Activated T-helper 2 cell treated with anti-CD3 and anti-CD28 coated beads, Interferon-gamma antibody, Interleukin-2, Interleukin-4, amounts not matched to agents 10 μg/mL and 5 μg/mL and 100 μg/mL, durations not matched to agents 14 hours and 24 hours and 36 hours (primary cell): ENCODE results near the gene IGF1R. TPM values are rescaled to one million over a fixed set of nuclear protein-coding genes. Genes with fewer than 3 reads are reported as not detected.

Source experiments
- DNase-seq: peaks from one replicate; pipeline ENCODE4 v3.0.0; 2021; ENCODE audit warnings: low spot score
- H3K27ac Mint-ChIP-seq: one replicate; pipeline ENCODE4 v1.8.0; 2021; ENCODE audit warnings: mixed read lengths
- H3K27me3 Mint-ChIP-seq: one replicate; pipeline ENCODE4 v1.8.0; 2021; ENCODE audit warnings: low read depth, mixed read lengths
- H3K36me3 Mint-ChIP-seq: one replicate; pipeline ENCODE4 v1.8.0; 2021; ENCODE audit warnings: low read depth, mixed read lengths
- H3K4me1 Mint-ChIP-seq: one replicate; pipeline ENCODE4 v1.8.0; 2021; ENCODE audit warnings: low read depth, mixed read lengths
- H3K4me3 Mint-ChIP-seq: one replicate; pipeline ENCODE4 v1.8.0; 2021; ENCODE audit warnings: low read depth, mild to moderate bottlenecking, moderate library complexity, mixed read lengths
- H3K9me3 Mint-ChIP-seq: one replicate; pipeline ENCODE4 v1.8.0; 2021; ENCODE audit warnings: mixed read lengths
- intact Hi-C: fragments of 100-400 bp; cut with micrococcal nuclease; formaldehyde crosslinking; loops from one replicate; pipeline ENCODE4 v1.15.1; 2023
- total RNA-seq: library from RNA; stranded (reverse); gene quantifications from 2 replicates; pipeline ENCODE4 v1.2.3, GENCODE V29; 2022

The IGF1R gene
- total RNA-seq, 1 donor from 2014 or later = 31.1 TPM

DNA sequence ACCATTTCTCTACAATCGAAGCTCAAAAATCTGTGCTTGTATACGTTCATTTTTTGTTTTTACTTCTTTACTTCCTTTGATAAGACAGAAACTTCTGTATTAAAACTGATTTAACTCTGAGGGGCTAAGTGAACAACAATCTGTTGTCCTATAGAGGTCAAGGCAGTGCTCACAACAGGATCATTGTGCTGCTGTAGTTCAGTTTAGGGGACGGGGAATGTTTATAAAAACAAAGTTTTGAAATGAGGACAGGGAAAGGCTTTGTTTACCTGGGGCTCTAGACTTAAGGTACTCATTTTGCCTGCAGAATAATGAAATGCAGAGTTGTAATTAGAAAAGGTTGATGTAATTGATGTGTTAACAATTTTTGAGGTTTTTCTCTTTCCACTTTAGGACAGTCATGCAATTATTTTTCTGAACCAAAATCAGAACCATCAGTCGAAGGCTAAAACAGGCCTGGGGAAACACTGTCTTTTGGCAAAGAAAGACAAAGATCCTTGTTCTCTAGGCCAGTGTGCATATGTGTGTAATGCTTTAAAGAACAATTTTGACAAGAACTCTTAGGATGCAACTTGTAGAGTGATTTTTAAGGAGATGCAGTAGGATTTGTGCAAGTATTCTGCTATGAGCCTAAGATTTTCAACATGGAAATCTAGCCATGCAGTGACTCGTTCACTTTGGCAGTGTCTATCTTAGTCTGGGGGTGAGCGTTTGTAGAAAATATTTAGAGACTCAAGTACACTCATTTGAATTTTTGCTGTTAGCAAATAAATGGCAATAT, 194.0 kb downstream of the IGF1R start:
- no peaks in the 10 kb centered on the region for H3K27me3 Mint-ChIP-seq
- H3K9me3 Mint-ChIP-seq = peaks cover 3% of the 10 kb centered on the region
- H3K4me3 Mint-ChIP-seq = no peak overlapping the region
- peaks cover 3% of the 10 kb centered on the region for H3K36me3 Mint-ChIP-seq
- no peak for DNase-seq
- intact Hi-C loops = no loop called here
- no peak overlapping the region for H3K27ac Mint-ChIP-seq
- peaks cover 5% of the 10 kb centered on the region for H3K4me1 Mint-ChIP-seq

DNA sequence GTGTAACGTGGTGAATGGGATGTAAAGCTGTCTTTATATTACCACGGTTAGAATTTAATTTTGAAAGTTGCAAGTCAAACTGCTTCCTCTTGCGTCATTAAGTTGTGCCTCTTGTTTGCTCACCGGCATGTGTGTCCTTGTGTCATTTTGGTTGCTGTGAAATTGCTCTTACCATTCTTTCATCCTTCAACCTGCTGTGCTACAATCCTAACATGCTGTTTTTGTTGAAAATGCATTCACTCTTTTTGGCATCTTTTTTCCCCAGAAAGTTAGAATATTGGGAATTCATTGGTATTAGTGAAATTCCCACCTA, 194.6 kb downstream of the IGF1R start:
- Mint-ChIP-seq H3K27ac (no peak overlapping the region), H3K4me3 (no peak overlapping the region), H3K36me3 (peaks cover 3% of the 10 kb centered on the region), H3K4me1 (peaks cover 5% of the 10 kb centered on the region), H3K9me3 (no peaks in the 10 kb centered on the region), H3K27me3 (no peaks in the 10 kb centered on the region)
- DNase-seq = no peak
- intact Hi-C loops = no loop called here

DNA sequence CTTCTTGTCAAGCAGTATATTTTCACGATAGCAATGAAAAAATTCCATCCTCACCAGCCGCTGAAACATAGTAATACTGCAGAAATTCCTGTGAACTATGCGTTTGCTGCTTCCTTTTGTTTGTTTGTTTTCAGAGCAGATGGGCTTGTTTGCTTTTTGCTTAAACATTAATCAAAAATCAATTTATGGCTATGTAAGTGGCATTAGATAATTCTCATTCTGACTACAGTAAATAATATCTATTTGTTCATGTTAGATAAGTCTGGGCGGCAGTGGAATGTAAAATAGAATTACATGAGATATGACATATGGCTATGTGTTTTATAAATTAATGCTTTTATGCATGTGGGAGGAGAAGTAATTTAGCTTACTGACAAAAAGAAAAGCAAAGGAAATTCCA, 195.5 kb downstream of the IGF1R start:
- no peak overlapping the region for H3K4me3 Mint-ChIP-seq

DNA sequence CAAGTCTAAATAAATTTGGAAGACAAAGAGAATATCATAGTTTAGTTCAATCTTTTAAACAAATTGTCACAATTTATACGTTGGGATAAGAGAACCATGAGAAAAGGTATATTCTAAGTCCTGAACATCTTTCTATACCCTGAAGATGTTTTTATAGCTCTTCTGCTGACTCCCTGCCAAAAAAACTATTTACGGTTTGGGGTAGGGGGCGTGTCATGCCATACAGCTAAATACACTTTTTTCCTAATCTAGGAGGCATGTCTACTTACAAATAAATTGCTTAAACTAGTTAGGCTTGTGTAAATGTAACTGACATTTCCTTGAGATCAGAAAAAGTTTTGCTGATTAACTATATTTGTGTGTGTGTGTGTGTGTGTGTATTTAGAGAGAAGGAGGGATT, 195.9 kb downstream of the IGF1R start:
- Mint-ChIP-seq H3K4me3 (no peak overlapping the region), H3K9me3 (no peaks in the 10 kb centered on the region), H3K4me1 (peaks cover 5% of the 10 kb centered on the region), H3K36me3 (no peaks in the 10 kb centered on the region), H3K27ac (no peak overlapping the region), H3K27me3 (no peaks in the 10 kb centered on the region)
- no peak for DNase-seq
- intact Hi-C loops = no loop called here

More for the DNA sequence above, 195.5 kb downstream of the IGF1R start:
- Mint-ChIP-seq H3K4me1 (peaks cover 5% of the 10 kb centered on the region), H3K27me3 (no peaks in the 10 kb centered on the region), H3K27ac (no peak overlapping the region), H3K36me3 (no peaks in the 10 kb centered on the region), H3K9me3 (no peaks in the 10 kb centered on the region)
- intact Hi-C loops = no loop called here
- no peak for DNase-seq

DNA sequence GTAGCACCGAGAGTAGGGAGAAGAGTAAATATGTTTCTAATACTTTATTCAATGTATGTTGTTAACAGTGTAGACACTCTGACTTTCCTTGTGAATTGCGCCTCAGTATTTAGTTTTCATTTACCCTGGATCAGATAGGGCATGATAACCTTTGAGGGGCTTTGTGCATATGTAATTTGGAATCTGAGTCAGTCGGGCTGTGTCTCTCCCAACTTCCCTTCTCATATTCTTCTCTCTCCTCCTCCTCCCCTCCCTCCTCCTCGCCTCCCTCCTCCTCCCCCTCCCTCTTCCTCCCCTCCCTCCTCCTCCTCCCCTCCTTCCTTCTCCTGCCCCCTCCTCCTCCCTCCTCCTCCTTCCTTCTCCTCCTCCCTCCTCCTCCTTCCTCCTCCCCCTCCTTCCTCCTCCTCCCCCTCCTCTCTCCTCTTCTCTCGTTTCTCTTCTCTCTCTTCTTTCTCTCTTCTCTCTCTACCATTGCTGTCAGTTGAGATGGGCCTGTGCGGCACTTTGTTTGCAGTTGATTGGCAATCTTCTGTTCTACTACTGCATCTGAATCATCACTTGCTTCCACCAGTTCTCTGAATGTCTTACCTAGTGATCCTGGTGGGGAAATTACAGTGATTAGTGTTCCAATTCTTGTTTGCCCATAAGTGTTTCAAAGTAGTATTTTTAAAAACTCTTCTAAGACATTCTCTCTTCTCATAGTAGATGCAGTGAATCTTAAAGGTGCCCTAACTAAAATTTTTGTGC, 197.0 kb downstream of the IGF1R start:
- intact Hi-C loops = no loop called here
- DNase-seq = no peak
- Mint-ChIP-seq H3K27me3 (no peaks in the 10 kb centered on the region), H3K36me3 (no peaks in the 10 kb centered on the region), H3K9me3 (no peaks in the 10 kb centered on the region), H3K4me3 (no peak overlapping the region), H3K4me1 (peaks cover 6% of the 10 kb centered on the region), H3K27ac (peak overlapping the region; percentile 58)

DNA sequence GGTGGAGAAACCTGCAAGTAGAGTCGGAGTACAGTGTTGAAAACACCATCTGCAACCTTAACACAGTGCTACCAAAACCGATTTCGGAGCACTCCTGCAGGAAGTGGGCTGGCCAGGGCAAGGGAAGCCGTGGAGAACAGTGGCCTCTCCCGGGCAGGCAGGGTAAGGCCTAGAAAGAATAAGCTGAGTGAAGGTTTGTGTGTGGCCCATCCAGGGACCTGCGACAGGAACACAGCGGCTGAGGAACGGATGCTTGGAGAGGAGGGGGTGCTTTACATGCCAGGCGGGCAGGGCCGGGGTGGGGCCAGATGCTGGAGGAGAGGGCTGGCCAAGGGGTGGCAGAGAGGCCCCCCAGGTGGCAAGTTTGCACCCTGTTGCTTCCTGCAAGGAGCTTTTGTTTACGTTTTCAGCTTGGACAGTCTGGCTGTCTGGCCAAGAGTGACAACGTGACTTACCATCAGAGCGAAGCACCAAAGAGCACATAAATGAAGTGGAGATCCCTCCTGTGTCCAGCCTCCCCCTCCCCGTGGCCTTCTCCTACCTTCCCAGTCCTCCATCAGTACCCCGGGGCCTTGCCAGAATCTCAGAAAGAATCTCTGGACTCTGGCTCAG, 202.7 kb downstream of the IGF1R start:
- Mint-ChIP-seq H3K36me3 (no peaks in the 10 kb centered on the region), H3K27me3 (no peaks in the 10 kb centered on the region), H3K27ac (peak overlapping the region; percentile 93), H3K9me3 (no peaks in the 10 kb centered on the region), H3K4me1 (peaks cover 37% of the 10 kb centered on the region), H3K4me3 (peak overlapping the region; percentile 93)
- DNase-seq = peak; percentile 65
- intact Hi-C loops = no loop called here

DNA sequence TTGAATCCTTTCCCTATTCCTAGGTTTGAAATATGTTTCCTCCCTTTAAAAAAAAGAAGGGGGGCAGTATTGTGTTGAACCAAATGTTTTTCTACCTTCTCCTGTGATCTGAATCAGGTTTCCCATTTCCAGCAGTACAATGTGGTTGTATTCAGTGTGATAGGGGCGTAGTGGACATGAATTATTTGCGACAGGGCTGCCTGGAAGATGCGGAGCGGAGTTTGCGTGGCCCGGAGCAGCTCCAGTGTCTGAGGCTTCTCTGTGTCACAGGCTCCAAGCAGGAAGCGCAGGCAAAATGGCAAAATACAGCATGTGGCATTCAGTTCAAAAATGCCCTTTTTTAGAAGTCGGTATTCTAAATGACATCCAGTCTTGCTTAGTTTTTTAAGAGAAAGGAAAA, 204.8 kb downstream of the IGF1R start:
- peak; percentile 75 for DNase-seq
- H3K36me3 Mint-ChIP-seq = no peaks in the 10 kb centered on the region
- H3K4me1 Mint-ChIP-seq = peaks cover 37% of the 10 kb centered on the region
- H3K27ac Mint-ChIP-seq = peak overlapping the region; percentile 93
- H3K9me3 Mint-ChIP-seq = no peaks in the 10 kb centered on the region
- H3K4me3 Mint-ChIP-seq = peak overlapping the region; percentile 93
- H3K27me3 Mint-ChIP-seq = no peaks in the 10 kb centered on the region
- intact Hi-C loops = loop anchor here (1.0 kb wide), 1 partner anchor 205 kb away; the partner anchor contains the start of gene IGF1R

DNA sequence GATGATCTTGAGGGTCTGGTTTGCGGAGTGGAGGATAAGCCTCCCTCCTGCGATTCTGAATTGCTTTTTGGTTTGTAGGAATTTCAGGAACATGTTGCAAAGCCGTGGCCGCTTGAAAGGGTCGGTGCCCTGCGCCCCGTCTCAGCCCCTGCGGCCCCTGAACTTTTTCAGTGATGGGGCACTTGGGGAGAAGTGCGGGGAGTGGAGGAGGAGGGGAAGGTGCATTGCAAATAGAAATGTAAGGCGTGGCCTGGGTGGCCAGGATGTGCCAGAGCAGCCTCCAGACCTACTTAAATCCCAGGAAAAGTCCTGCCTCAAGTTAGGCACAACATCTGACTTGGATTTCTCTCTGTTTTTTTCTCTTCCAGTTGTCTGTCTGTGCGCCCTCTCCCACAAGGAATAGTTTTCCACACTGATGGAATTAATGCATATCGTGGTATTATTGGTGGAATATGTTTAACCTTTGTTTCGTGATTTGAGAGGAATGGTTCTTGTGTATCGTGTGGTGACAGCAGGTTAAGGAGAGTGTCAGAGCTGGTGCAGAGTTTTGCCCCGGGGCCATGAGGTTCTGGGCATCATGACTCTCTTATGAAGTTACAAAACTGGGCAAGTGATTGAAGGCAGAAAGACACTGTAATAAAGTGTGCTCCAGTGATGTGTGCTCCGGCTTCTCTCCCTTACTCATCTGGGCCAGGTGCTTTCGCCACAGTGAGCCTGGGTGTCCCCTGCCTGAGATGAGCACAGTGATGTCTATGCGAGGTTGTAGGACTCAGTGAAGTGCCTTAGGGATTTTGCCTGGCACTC, 205.5 kb downstream of the IGF1R start:
- intact Hi-C loops = loop anchor here (1.0 kb wide), 1 partner anchor 206 kb away; the partner anchor contains the start of gene IGF1R
- H3K9me3 Mint-ChIP-seq = no peaks in the 10 kb centered on the region
- peaks cover 42% of the 10 kb centered on the region for H3K4me1 Mint-ChIP-seq

DNA sequence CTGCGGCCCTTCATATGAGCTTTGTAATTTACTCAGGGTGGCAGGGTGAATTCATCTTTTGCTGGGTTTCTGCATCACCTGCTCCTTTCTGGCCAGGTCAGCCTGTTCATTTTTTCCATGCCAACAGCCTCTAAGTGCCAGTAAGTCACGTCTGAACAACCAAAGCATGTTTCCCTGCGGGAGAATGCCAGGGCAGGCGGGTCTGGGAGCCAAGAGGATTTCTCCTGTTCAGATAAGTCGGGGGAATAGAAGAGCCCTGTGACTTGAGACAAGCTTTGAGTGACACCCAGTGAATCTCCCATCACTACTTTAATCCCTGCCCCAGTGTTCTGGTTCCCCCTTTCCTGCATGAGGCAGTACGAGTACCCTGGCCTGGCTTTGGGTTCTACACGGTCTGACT, 206.2 kb downstream of the IGF1R start:
- no peak for DNase-seq
- H3K4me1 Mint-ChIP-seq = peaks cover 44% of the 10 kb centered on the region
- H3K27ac Mint-ChIP-seq = no peak overlapping the region
- H3K4me3 Mint-ChIP-seq = no peak overlapping the region
- no peaks in the 10 kb centered on the region for H3K36me3 Mint-ChIP-seq
- intact Hi-C loops = no loop called here
- no peaks in the 10 kb centered on the region for H3K27me3 Mint-ChIP-seq
- no peaks in the 10 kb centered on the region for H3K9me3 Mint-ChIP-seq

More for the DNA sequence above, 205.5 kb downstream of the IGF1R start:
- DNase-seq = no peak
- Mint-ChIP-seq H3K27me3 (no peaks in the 10 kb centered on the region), H3K36me3 (no peaks in the 10 kb centered on the region), H3K27ac (peak overlapping the region; percentile 93), H3K4me3 (peak overlapping the region; percentile 93)

DNA sequence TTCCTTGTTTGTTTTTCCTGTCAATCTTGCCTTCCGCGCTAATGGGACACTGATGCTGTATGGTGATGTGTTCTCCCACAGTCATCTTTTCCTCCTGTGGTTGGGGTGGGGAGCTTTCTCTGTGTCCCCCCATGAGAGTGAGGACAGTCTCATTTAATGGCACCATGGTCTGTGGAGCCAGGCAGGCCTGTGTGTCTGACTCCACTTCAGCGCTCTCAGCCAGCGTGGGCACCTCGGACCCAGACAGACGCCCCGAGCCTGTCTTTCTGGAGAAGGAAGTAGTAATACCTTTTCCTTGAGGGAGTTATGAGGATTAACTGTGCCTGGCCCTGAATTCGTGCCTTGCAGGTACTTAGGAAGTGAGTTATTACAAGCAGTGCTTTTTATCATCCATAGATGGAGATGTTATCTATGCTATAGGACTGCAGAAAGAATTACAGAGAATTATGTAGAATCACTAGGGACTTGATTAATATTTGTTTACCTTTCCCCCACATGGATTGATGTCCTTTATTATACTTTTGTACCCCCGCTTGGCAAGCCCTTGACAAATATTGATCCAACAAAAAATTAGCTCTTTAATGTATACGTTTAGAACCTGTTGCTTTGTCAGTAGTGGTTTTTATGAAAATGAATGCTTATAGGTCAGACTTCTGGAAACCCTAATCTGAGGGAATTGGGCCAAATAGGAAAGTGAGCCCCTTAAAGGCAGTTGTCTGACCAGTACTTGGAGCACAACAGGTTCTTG, 206.9 kb downstream of the IGF1R start:
- Mint-ChIP-seq H3K4me1 (peaks cover 47% of the 10 kb centered on the region), H3K9me3 (no peaks in the 10 kb centered on the region), H3K4me3 (peak overlapping the region; percentile 45), H3K36me3 (no peaks in the 10 kb centered on the region), H3K27ac (no peak overlapping the region), H3K27me3 (no peaks in the 10 kb centered on the region)
- intact Hi-C loops = no loop called here
- no peak for DNase-seq

DNA sequence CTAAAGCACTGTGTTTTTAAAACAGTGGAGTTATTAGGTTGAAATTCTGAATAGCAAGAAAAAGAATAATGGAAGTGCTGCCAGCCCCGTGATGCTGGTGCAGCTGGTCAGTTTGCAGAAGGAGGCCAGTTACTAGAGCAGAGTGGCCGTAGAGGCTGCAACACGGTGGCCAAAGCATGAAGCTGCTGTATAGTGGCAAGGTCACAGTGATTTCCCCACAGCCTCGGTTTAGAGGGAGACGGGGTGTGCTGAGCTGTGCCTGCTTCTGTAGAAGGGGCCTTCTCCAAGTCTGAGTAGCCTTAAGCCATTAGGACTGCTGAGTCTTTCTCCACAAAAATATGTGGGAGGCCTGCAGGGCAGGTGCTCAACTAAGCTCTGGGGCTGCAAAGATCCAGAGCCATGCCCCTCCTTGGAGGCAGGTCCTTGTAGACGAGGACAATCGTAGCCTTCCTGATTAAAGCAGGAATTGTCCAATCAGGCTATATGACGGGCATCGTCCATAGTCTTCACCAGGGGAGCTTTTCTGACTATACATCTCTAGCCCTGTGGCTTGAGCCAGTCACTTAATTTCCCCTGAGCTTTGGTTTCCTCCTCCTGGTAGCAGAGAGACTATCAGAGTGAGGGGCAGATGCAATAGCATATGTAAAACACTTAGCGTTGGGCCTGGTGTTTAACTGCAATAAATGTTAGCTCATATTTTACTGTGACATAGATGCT, 207.6 kb downstream of the IGF1R start:
- intact Hi-C loops = no loop called here
- H3K27ac Mint-ChIP-seq = no peak overlapping the region
- no peak overlapping the region for H3K4me3 Mint-ChIP-seq
- peaks cover 46% of the 10 kb centered on the region for H3K4me1 Mint-ChIP-seq
- H3K27me3 Mint-ChIP-seq = no peaks in the 10 kb centered on the region
- no peak for DNase-seq
- H3K9me3 Mint-ChIP-seq = no peaks in the 10 kb centered on the region
- no peaks in the 10 kb centered on the region for H3K36me3 Mint-ChIP-seq
